ENCODE results near the gene CATSPER3. TPM values are rescaled to one million over a fixed set of nuclear protein-coding genes. Genes with fewer than 3 reads are reported as not detected.

CATSPER3 gene
- total and polyA plus RNA-seq, 8 donors, result 0.42 to 1.6 (median 0.96) TPM

- H3K36me3 ChIP-seq, result no peaks in the 10 kb centered on the region
- no peak for ATAC-seq
- H3K4me1 ChIP-seq, result no peaks in the 10 kb centered on the region
- DNase-seq, result peak in 1 of 4 donors; percentile 37
- no peaks in the 10 kb centered on the region for H3K9me3 ChIP-seq
- H3K27ac ChIP-seq, result no peak overlapping the region
- H3K4me3 ChIP-seq, result no peak overlapping the region
- TF ChIP-seq, protein P1, sequence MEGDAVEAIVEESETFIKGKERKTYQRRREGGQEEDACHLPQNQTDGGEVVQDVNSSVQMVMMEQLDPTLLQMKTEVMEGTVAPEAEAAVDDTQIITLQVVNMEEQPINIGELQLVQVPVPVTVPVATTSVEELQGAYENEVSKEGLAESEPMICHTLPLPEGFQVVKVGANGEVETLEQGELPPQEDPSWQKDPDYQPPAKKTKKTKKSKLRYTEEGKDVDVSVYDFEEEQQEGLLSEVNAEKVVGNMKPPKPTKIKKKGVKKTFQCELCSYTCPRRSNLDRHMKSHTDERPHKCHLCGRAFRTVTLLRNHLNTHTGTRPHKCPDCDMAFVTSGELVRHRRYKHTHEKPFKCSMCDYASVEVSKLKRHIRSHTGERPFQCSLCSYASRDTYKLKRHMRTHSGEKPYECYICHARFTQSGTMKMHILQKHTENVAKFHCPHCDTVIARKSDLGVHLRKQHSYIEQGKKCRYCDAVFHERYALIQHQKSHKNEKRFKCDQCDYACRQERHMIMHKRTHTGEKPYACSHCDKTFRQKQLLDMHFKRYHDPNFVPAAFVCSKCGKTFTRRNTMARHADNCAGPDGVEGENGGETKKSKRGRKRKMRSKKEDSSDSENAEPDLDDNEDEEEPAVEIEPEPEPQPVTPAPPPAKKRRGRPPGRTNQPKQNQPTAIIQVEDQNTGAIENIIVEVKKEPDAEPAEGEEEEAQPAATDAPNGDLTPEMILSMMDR (IDR thresholded peaks at IDR 0.05), result no peak
- intact Hi-C loops (cut with DNase I), result no loop called here
- H3K27me3 ChIP-seq, result no peaks in the 10 kb centered on the region
Observed at GRCh38 chr5:135007305-135007704, 39.6 kb downstream of the CATSPER3 start.

DNA sequence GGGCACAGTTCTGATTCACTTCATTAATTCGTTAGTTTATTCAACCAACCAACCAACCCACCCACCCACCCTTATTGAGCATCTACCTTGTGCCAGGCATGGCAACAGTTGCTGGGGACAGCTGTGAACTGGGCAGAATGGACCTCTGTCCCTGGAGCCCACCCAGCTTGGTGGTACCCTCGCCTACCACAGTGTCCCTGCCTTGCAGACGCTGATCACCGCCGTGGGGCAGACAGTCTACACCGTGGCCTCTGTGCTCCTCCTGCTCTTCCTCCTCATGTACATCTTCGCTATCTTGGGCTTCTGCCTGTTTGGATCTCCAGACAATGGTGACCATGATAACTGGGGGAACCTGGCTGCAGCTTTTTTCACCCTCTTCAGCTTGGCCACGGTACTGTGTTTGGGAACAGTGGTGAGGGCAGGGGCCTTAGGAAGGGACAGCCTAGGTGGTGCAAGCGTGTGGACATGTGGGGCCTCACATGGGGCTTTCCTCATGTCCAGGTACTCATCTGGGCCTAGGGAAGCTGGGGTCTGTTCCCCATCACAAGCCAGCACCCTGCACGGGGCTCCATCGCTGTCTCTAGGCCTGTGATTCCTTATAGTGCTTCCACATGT is 40.1 kb downstream of the CATSPER3 start:
- H3K4me3 ChIP-seq, result no peak overlapping the region
- intact Hi-C loops (cut with DNase I), result no loop called here
- no peak overlapping the region for H3K27ac ChIP-seq
- ATAC-seq (no peak), DNase-seq (peak in 1 of 4 donors; percentile 43)
- H3K9me3 ChIP-seq, result no peaks in the 10 kb centered on the region
- TF ChIP-seq, protein P1 (IDR thresholded peaks at IDR 0.05), result no peak
- no peaks in the 10 kb centered on the region for H3K36me3 ChIP-seq
- no peaks in the 10 kb centered on the region for H3K27me3 ChIP-seq
- H3K4me1 ChIP-seq, result no peaks in the 10 kb centered on the region

- no peaks in the 10 kb centered on the region for H3K36me3 ChIP-seq
- intact Hi-C loops (cut with DNase I), result no loop called here
- H3K27me3 ChIP-seq, result no peaks in the 10 kb centered on the region
- TF ChIP-seq, protein P1 (IDR thresholded peaks at IDR 0.05), result no peak
- H3K4me3 ChIP-seq, result no peak overlapping the region
- H3K4me1 ChIP-seq, result no peaks in the 10 kb centered on the region
- no peak for ATAC-seq
- no peak overlapping the region for H3K27ac ChIP-seq
- peak in 1 of 4 donors; percentile 41 for DNase-seq
- H3K9me3 ChIP-seq, result no peaks in the 10 kb centered on the region
Observed at GRCh38 chr5:135008556-135008955, 40.8 kb downstream of the CATSPER3 start.

- no peak for ATAC-seq
- no peak overlapping the region for H3K4me3 ChIP-seq
Observed at GRCh38 chr5:135008981-135009735, 41.5 kb downstream of the CATSPER3 start.

More at GRCh38 chr5:135008981-135009735, 41.5 kb downstream of the CATSPER3 start:
- no peaks in the 10 kb centered on the region for H3K4me1 ChIP-seq
- intact Hi-C loops (cut with DNase I), result no loop called here
- no peaks in the 10 kb centered on the region for H3K9me3 ChIP-seq
- H3K27ac ChIP-seq, result no peak overlapping the region
- no peaks in the 10 kb centered on the region for H3K27me3 ChIP-seq
- DNase-seq, result peak in 1 of 4 donors; percentile 53
- TF ChIP-seq, protein P1 (IDR thresholded peaks at IDR 0.05), result no peak
- H3K36me3 ChIP-seq, result no peaks in the 10 kb centered on the region
